ENCODE data around the gene CEP68.
"Not testable (repeated sequence)": the region's sequence is repeated elsewhere in the genome, so short reads cannot be mapped to it uniquely, and the experiment has no call there.

The CEP68 gene

GRCh38 chr2:65031341-65032018 lies 24.7 kb upstream of the CEP68 start:
- DNase-seq = no peak

- DNase-seq = no peak
Measured at GRCh38 chr2:65032019-65032975, 23.9 kb upstream of the CEP68 start.

GRCh38 chr2:65033178-65033577 lies 23.0 kb upstream of the CEP68 start:
- no peak for DNase-seq

- DNase-seq = not testable (repeated sequence)
Measured at GRCh38 chr2:65033667-65034066, 22.5 kb upstream of the CEP68 start.

GRCh38 chr2:65035351-65035943 lies 20.8 kb upstream of the CEP68 start:
- no peak for DNase-seq

GRCh38 chr2:65037178-65037577 lies 19.0 kb upstream of the CEP68 start:
- DNase-seq = no peak

GRCh38 chr2:65039640-65040039 lies 16.6 kb upstream of the CEP68 start:
- no peak for DNase-seq

- DNase-seq = peak; percentile 72
Measured at GRCh38 chr2:65040400-65041261, 15.6 kb upstream of the CEP68 start.

GRCh38 chr2:65043001-65043400 lies 13.2 kb upstream of the CEP68 start:
- DNase-seq = no peak

- no peak for DNase-seq
Measured at GRCh38 chr2:65044097-65044735, 12.0 kb upstream of the CEP68 start.

- DNase-seq = no peak
Measured at GRCh38 chr2:65045651-65046050, 10.6 kb upstream of the CEP68 start.

- no peak for DNase-seq
Measured at GRCh38 chr2:65046633-65047407, 9.4 kb upstream of the CEP68 start.

GRCh38 chr2:65049010-65049639 lies 7.1 kb upstream of the CEP68 start:
- DNase-seq = no peak

GRCh38 chr2:65050931-65051330 lies 5.3 kb upstream of the CEP68 start:
- DNase-seq = no peak

GRCh38 chr2:65053199-65053598 lies 3.0 kb upstream of the CEP68 start:
- no peak for DNase-seq

- no peak for DNase-seq
Measured at GRCh38 chr2:65054749-65055421, 1.3 kb upstream of the CEP68 start.

GRCh38 chr2:65055422-65056214 lies 598 bp upstream of the CEP68 start:
- DNase-seq = peak; percentile 59

GRCh38 chr2:65057054-65057375 lies 799 bp downstream of the CEP68 start:
- no peak for DNase-seq

- peak; percentile 64 for DNase-seq
Measured at GRCh38 chr2:65057391-65058052, 1.3 kb downstream of the CEP68 start.
